Memory B cell (primary cell): Measurements from ENCODE around the gene TNK1.

Source experiments
- ATAC-seq: fragments of 150-1000 bp; cut with Tn5 transposase; 2 replicates; pipeline ENCODE4 v1.10.0; 2021; ENCODE audit warnings: low read depth, mild to moderate bottlenecking, moderate library complexity
- DNase-seq, 2 donors: peaks; one replicate each; pipeline ENCODE4 v3.0.0; 2022; ENCODE audit warnings: low spot score in 2 of 2
- H3K27ac Mint-ChIP-seq: one replicate; pipeline ENCODE4 v1.8.0; 2022; ENCODE audit warnings: mild to moderate bottlenecking, moderate library complexity, mixed read lengths
- H3K27me3 Mint-ChIP-seq: one replicate; pipeline ENCODE4 v1.8.0; 2022; ENCODE audit warnings: mixed read lengths
- H3K36me3 Mint-ChIP-seq: one replicate; pipeline ENCODE4 v1.8.0; 2022; ENCODE audit warnings: mild to moderate bottlenecking, mixed read lengths
- H3K4me1 Mint-ChIP-seq: one replicate; pipeline ENCODE4 v1.8.0; 2022; ENCODE audit warnings: mixed read lengths
- H3K4me3 Mint-ChIP-seq: one replicate; pipeline ENCODE4 v1.8.0; 2022; ENCODE audit warnings: mild to moderate bottlenecking, moderate library complexity, mixed read lengths
- H3K9me3 Mint-ChIP-seq: one replicate; pipeline ENCODE4 v1.8.0; 2022; ENCODE audit warnings: mixed read lengths

Gene TNK1

GRCh38 chr17:7432296-7432695 lies 51.4 kb downstream of the TNK1 start:
- H3K4me3 Mint-ChIP-seq, result no peak overlapping the region
- H3K27ac Mint-ChIP-seq, result no peak overlapping the region

GRCh38 chr17:7435676-7436555 lies 55.0 kb downstream of the TNK1 start:
- Mint-ChIP-seq H3K27ac (peak overlapping the region; percentile 84), H3K36me3 (peaks cover 5% of the 10 kb centered on the region), H3K27me3 (peaks cover 14% of the 10 kb centered on the region), H3K4me1 (peaks cover 24% of the 10 kb centered on the region), H3K9me3 (no peaks in the 10 kb centered on the region), H3K4me3 (peak overlapping the region; percentile 85)
- DNase-seq, result peak; percentile 59 to 75
- ATAC-seq, result peak; percentile 25

More at GRCh38 chr17:7432296-7432695, 51.4 kb downstream of the TNK1 start:
- Mint-ChIP-seq H3K9me3 (no peaks in the 10 kb centered on the region), H3K36me3 (peaks cover 2% of the 10 kb centered on the region), H3K27me3 (no peaks in the 10 kb centered on the region), H3K4me1 (peaks cover 4% of the 10 kb centered on the region)
- ATAC-seq (no peak), DNase-seq (no peak)

DNA sequence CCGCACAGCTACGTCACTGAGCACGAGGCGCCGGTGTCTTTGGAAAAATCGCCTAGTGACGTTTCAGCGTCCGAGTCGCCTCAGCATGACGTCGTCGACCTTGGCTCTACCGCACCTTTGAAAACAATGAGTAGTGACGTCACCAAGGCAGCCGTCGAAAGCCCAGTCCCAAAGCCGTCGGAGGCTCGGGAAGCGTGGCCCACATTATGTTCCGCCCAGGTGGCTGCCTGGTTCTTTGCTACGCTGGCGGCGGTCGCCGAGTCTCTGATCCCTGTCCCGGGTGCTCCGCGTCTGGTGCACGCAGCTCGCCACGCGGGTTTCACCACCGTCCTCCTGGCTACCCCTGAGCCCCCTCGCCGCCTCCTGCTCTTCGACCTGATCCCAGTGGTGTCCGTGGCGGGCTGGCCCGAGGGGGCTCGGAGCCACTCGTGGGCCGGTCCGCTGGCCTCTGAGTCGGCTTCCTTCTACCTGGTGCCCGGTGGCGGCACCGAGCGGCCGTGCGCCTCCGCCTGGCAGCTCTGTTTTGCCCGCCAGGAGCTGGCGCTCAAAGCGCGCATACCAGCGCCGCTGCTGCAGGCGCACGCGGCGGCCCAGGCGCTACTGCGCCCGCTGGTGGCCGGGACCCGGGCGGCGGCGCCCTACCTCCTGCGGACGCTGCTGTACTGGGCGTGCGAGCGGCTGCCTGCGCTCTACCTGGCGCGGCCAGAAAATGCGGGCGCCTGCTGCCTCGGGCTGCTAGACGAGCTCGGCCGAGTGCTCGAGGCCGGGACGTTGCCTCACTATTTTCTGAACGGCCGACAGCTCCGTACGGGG lies 55.9 kb downstream of the TNK1 start:
- peak overlapping the region; percentile 84 for H3K27ac Mint-ChIP-seq
- ATAC-seq, result peak; percentile 54
- H3K4me1 Mint-ChIP-seq, result peaks cover 24% of the 10 kb centered on the region
- H3K36me3 Mint-ChIP-seq, result peaks cover 5% of the 10 kb centered on the region
- H3K27me3 Mint-ChIP-seq, result peaks cover 14% of the 10 kb centered on the region
- no peaks in the 10 kb centered on the region for H3K9me3 Mint-ChIP-seq
- DNase-seq, result peak; percentile 77 to 79
- peak overlapping the region; percentile 85 for H3K4me3 Mint-ChIP-seq

- H3K27ac Mint-ChIP-seq, result no peak overlapping the region
- ATAC-seq, result no peak
- DNase-seq, result no peak
- peak overlapping the region; percentile 73 for H3K4me3 Mint-ChIP-seq
- no peaks in the 10 kb centered on the region for H3K9me3 Mint-ChIP-seq
- H3K27me3 Mint-ChIP-seq, result peaks cover 17% of the 10 kb centered on the region
- peaks cover 24% of the 10 kb centered on the region for H3K4me1 Mint-ChIP-seq
- H3K36me3 Mint-ChIP-seq, result peaks cover 5% of the 10 kb centered on the region
Observed at GRCh38 chr17:7437369-7437863, 56.5 kb downstream of the TNK1 start.

GRCh38 chr17:7437950-7438614 lies 57.2 kb downstream of the TNK1 start:
- DNase-seq, result peak; percentile 42 to 63
- peak overlapping the region; percentile 73 for H3K4me3 Mint-ChIP-seq
- peaks cover 20% of the 10 kb centered on the region for H3K27me3 Mint-ChIP-seq
- no peak for ATAC-seq
- peaks cover 24% of the 10 kb centered on the region for H3K4me1 Mint-ChIP-seq
- no peaks in the 10 kb centered on the region for H3K9me3 Mint-ChIP-seq
- no peak overlapping the region for H3K27ac Mint-ChIP-seq
- H3K36me3 Mint-ChIP-seq, result peaks cover 5% of the 10 kb centered on the region

DNA sequence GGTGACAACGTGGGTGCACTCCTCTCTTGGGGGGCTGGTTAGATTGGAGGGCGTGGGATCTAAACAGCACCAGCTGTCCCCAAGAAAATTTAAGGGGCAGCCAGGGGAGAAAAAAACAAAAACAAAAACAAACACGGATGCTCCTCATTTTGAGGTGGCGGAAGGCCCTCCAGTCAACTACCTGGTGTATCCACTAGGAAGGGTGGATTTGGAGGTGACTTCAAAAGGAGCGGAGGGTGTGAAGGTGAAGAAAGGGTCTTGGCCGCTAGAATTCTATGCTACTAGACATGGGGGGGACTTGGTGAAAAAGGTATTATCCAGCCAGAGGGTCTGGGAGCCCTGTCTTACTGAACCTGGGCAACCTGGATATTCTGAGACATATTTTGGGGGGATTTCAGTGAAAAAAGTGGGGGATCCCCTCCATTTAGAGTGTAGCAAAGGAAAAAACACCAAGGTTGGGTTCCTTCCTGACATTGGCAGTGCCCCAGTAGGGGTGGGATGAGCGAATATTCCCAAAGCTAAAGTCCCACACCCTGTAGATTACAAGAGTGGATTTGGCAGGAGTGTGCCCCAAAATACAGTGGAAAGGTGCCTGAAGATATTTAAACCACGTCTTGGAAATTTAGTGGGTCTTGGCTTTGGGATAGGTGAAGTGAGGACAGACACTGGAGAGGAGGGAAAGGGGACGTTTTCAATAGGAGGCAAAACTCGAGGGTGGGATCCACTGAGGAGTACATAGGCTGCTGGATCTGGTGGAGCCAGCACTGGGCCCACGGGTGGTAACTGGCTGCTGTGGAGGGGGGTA lies 58.0 kb downstream of the TNK1 start:
- H3K27me3 Mint-ChIP-seq, result peaks cover 26% of the 10 kb centered on the region
- peak overlapping the region; percentile 72 for H3K4me3 Mint-ChIP-seq
- H3K36me3 Mint-ChIP-seq, result peaks cover 6% of the 10 kb centered on the region
- H3K4me1 Mint-ChIP-seq, result peaks cover 24% of the 10 kb centered on the region
- DNase-seq, result no peak
- no peak for ATAC-seq
- H3K9me3 Mint-ChIP-seq, result no peaks in the 10 kb centered on the region
- no peak overlapping the region for H3K27ac Mint-ChIP-seq
